HG03060 (cell line): Measurements from ENCODE around the gene PXDN.
"Not testable (repeated sequence)": the region's sequence is repeated elsewhere in the genome, so short reads cannot be mapped to it uniquely, and the experiment has no call there.

Experiments used
- ATAC-seq: cut with Tn5 transposase; IDR thresholded peaks from one replicate; pipeline ENCODE4 v1.9.1; 2021; ENCODE audit warnings: low read depth, moderate number of reproducible peaks; ENCODE audit not compliant: unreplicated experiment

PXDN gene

DNA sequence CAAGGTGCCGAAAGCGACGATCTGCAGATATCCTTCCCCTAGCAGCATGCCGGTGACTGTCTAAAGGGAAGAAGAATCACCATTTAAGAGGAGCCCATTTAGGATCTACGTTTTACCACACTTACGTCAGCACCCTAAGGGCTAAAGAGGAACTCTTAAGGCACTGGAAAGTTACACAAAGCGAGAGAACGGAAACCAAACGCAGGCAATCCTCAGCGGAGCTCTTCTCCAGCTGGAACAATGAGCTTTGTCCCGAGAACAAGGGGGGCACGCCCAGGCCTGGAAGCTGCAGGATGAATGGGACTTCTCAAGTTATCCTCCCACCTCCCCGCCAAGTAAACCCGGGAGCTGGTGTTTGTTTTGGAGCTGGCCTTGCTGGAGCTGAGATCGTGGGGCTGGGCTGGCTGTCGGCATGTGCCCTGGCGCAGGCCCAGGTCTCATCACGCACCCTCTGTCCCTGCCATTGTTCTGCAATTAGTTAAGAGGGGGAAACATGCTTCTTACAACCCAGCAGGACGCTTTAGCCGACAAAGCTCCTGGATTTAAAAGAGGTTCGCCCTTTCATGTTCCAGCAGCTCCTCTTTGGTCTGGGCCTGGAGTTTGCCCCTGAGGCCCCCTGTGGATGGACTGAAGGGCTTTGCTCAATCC is 36.4 kb downstream of the PXDN start:
- ATAC-seq: no peak

DNA sequence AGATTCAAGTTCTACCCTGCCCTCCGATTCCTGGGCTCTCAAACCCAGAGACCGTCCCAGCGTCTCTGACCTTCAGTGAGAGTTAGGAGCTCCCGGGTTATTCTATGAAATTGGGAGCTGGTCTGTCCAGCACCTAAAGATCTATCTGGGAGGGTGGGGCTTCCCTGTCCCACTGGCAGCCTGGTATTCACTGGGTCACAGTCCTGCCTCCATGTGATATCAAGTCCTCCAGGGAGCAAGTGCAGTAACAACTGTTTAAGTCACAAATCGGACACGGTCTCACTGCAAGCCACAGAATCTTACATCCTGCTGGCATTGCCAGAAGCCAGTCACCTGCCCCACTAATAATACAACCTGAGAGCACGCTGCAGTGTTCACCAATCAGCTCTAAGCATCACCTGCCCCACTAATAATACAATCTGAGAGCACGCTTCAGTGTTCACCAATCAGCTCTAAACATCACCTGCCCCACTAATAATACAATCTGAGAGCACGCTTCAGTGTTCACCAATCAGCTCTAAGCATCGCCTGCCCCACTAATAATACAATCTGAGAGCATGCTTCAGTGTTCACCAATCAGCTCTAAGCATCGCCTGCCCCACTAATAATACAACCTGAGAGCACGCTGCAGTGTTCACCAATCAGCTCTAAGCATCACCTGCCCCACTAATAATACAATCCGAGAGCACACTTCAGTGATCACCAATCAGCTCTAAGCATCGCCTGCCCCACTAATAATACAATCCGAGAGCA is 38.0 kb downstream of the PXDN start:
- not testable (repeated sequence) for ATAC-seq

DNA sequence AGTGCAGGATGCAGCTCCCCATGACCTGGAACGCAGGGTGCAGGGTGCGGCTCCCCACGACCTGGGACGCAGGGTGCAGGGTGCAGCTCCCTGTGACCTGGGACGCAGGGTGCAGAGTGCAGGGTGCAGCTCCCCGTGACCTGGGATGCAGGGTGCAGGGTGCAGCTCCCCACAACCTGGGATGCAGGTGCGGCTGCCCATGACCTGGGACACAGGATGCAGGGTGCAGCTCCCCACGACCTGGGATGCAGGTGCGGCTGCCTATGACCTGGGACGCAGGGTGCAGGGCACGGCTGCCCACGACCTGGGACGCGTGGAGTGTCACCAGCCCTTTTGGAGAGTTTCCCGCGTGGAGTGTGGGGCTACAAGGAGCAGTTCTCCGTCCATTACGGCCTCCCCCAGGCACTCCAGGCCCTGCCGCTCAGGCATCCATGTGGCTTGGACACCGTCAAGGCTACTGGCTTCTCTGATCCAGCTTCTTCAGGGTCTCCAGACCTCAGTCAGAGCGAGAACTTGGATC is 38.7 kb downstream of the PXDN start:
- ATAC-seq: no peak

DNA sequence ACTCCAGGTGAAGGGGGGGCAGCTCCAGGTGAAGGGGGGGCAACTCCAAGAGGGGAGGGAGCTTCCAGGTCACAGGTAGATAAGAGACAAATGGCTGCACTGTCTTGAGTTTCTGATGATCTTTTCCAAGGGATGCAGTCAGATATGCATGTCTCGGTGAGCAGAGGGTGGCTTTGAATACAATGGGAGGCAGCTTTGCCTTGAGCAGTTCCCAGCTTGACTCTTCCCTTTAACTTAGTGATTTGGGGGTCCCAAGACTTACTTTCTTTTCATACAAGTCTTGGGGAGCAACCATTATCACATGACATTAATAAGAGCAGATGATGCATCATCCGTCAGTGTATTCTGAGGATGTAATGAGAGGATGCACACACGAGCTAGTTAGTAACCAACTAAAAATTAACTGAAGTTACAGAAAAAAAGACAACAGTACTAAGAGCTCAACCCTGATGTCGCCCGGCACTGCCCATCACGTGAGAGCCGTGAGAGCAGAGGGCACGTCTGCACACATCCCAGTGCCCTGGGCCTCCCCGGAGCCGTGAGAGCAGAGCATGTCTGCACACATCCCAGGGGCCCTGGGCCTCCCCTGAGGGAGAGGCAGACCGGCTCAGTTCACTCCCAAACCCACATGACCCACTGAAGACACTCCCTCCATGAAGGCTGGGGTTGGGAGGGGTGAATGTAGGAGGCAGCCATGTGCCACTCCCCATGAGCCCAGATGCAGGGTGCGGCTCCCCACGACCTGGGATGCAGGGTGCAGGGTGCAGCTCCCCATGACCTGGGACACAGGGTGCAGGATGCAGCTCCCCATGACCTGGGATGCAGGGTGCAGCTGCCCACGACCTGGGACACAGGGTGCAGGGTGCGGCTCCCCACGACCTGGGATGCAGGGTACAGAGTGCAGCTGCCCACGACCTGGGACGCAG is 39.4 kb downstream of the PXDN start:
- no peak for ATAC-seq

DNA sequence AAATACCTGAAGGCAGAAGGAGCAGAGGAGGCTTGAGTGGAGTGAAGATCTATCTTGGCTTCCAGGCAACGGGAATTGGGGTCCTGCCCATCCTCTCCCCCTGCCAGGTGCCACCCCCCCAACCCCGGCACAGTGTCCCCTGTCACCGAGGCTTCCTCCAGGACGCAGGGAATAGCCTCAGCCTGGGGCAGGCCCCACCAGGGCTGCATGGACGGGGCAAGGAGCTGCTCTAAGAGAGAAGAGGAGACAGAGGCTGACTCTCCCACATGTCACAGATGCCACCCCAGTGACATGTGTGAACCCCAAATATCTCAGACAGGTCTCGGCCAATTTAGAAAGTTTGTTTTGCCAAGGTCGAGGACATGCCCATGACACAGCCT is 42.1 kb downstream of the PXDN start:
- no peak for ATAC-seq

DNA sequence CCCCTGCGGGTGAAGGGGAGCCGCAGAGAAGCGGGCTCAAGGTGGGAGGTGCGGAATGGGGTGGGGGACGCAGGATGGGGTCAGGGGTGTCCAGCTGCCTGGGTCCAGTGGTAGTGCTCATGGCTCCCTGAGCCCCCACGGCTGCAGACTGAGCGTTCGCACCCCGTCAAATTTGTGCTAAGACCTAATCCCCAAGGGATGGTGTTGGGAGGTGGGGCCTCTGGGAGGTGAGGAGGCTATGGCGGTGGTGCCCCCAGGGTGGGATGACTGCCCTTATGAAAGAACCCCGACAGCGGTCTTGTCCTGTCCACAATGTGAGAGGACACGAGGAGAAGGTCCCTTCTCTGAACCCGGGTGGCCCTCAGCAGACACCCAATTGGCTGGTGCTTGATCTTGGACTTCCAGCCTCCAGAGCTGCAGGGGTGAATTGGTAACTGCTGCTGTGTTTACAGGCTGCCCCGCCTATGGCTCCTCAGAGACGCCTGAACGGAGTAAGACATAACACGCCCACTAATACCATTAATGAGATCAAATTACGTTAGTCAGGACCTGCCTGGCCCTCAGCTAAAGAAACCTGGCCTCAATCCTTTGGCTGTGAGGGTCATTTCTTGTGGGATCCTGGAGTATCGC is 42.6 kb downstream of the PXDN start:
- no peak for ATAC-seq

DNA sequence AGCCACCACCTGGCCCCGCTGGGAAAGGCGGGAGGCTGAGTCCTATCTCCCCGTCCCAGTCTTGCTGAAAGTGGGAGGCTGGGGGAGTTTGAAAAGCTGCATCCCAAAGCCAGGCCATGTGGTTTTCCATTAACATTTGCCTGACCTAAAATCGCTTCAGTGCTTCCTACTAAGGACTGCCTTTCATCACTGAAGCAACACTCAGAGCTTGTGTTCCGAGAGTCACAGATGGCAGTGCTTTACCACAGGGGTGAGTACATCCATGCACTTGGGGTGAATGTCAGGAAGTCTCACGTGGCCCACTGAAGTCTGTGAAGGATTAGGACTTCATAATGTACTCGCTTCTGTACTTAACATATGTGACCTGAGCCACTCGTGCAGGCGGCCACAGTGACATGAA is 43.3 kb downstream of the PXDN start:
- no peak for ATAC-seq

DNA sequence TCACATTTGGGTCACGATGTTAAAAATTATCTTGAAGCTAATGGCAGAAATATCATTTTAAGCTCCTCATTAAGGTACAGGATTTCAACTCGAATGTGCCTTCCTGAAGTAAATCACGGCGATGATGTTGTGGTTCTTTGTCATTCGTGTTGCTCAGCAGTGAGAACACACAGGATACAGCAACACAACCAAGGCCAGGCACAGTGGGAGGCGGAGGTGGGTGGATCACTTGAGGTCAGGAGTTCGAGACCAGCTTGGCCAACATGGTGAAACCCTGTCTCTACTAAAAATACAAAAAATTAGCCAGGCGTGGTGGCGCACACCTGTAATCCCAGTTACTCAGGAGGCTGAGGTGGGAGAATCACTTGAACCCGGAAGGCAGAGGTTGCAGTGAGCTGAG is 43.9 kb downstream of the PXDN start:
- not testable (repeated sequence) for ATAC-seq

DNA sequence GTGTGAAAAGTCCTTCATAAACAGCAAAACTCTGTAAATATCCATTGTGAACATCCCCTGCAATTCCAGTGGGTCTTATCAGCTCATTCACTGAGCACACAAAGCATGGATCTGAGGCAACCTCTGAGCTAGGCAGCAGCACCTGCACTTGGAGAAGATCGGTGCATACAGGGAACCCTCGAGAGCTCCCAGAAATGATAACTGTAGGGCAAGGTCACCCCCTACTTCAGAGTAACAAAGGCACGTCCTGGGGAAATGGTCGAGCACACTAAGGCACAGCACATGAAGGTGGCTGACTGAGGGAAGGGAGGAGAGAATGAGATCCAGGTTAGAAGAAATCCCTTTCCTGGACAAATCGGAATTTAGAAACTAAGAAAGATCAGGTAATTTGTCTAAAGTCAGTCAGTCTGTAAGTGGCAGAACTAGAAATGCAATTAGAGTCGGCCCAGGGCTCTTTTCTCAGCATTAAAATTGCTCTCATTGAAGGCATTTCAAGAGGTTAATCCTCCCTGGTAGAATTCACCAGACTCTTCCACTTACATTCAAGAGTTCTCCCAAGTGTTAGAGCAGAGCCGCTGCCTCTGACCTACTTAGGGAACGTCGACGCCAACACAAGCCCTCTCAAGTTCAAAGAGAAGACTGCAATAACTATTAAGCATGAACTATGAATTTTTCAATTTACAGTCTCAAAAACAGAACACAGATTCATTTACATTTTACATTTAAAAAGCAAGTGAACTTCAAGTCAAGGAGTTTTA is 45.9 kb downstream of the PXDN start:
- ATAC-seq: no peak

DNA sequence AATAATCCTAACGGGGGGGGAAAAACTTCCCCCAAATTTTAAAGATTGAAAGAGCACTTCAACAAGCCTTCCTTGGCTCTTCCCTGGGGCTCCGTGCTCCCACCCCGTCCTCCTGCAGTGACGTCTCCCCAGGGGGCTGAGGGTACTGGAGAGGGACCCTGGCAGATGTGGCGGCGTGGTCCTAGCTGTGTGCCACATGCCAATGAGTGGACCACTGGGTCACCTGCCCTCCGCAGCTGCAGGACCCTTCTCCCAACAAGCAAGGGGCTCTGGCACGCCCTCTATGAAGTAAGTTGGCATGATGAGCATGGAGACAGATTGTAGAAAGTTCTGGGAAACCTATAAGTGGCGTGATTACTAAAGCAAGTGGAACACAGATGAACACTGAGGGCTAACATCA is 46.7 kb downstream of the PXDN start:
- ATAC-seq: no peak

DNA sequence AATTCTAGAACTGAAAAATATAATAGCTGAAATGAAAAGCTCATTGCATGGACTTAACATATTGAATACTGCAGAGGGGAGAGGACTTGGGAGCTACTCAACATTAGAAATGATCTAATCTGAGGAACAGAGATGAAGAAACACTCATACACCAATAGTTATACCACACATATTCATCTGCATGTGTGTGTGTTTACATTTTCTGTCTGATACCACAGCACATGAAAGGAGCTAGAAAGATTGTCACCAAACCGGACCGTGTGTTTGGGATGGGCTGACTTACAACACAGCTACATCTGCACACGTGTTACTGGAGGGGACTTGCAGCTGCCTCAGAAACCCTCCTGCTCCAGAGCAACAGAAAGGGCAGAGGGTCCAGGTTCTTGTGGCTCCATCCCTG is 47.8 kb downstream of the PXDN start:
- ATAC-seq: no peak

DNA sequence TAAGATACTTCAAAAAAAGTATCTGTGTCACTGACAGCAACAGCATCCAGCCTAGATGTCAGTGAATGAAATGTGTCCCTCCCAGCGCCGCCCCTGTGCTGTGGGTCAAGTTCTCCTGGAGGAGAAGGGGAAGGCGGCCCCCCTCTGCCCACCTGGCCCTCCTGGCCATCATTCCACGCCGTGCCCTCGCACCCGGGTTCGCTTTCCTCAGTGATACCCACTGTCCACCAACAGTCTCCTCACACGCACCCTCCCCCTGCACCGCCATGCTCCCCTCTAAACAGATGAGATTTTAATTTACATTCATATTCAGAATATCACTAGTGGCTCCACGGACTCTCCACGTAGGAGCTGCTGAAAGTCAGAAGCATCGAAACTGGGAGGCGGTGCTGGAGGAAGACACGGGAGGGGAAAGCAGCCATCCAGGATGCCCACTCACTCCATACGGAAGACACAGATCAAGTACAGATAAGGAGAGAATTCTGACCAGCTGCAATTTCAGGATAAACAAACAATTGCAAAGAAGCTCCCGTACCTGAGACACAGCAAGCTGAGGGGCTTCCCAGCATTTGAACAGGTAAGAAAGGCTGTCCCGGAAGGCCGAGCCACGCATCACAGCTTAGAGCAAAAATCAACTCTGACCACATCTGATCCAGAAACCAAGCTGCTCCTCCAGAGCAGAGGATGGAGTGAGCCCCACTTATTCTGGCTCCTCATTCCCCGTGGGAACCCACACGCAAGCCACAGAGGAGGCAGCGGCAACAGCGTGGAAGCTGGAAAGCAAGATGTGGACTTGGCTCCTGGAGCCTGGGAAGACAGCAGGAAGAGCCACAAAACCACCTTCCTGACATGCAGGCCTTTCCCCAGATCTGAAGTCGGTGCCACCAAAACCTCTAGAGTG is 49.7 kb downstream of the PXDN start:
- ATAC-seq: no peak

DNA sequence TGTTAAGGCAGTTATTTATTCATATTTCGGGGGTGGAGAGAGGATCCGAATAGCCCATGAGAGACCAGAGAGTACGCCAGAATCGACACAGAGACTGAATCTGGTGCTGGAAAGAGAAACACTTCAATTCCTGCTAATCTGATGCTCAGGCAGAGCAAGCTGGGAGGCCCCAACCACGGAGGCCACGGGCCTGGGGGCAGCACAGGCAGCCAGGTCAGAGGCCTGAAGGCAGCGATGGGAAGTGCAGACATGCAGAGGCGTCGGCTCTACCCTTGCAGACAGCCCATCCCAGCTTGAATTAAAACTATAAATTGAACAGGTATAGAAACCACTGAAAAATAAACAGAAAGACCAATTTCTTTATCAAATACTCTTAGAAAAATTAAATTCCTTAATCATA is 50.6 kb downstream of the PXDN start:
- no peak for ATAC-seq

DNA sequence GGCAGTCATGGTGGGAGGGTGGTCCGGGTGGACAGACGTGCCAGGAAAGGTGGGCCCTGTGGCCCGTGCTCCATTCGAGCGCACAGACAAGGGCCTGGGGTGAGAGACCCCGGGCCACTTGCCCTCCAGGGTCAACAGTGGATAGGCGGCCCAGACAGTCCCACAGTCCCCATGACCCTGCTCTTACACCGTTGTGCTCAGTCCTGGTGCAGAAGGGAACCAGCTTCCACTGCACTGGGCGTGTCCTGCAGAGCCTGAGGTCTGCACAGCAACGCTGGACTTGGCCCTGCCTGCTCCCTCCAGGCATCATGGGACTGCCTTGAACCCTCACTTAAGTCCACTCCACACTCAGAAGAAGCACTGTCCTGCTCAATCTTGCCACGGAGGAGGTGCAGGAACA is 52.0 kb downstream of the PXDN start:
- no peak for ATAC-seq

DNA sequence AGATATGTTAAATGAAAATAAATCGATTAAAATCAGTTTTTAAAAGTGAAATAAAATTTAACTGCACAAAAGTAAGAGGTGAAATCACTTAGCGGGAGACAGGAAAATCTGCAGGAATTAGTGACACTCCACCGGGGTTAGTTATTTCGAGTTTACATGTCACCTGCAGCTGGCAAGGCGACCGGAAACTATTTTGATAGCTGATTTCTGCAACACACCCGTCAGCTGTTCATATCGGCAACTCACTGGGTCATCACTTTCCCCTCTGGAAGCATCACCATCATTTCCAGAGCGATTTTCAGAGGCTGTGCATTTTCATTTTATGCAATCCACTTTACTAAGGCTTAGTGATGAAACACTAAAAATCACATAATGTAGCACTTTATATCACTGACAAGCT is 52.9 kb downstream of the PXDN start:
- no peak for ATAC-seq

DNA sequence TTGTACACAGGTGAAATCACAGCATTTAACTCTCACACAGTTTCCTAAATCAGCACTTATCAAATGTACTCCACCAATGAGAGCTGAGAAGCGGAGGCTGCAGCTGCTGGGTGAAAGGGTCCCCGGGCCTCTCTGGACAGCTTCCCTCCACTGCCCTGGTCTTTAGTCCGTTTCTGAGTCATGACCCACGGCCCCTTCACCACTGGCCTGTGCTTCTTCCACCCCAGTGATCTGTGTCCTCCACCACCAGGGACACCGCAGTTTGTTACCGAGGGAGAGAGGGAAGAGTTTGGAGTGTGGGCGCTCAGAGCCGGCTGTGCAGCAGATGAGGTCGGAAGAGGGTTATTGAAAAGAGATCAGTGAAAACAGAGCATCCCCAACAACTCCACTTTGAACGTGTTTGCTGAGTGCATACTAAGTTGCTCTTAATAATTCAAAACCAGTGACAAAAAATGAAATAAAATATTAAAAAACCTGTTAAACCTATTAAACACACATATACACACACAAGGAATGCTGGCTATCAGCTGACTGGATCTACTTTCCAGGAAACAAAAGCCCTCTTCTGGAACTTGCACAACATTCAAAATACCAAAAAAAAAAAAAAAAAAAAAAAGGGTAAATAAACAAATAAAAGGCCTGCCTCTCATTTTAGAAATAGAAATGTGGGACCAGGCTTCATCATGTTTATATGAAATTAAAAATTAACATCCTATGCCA is 54.1 kb downstream of the PXDN start:
- ATAC-seq: no peak

DNA sequence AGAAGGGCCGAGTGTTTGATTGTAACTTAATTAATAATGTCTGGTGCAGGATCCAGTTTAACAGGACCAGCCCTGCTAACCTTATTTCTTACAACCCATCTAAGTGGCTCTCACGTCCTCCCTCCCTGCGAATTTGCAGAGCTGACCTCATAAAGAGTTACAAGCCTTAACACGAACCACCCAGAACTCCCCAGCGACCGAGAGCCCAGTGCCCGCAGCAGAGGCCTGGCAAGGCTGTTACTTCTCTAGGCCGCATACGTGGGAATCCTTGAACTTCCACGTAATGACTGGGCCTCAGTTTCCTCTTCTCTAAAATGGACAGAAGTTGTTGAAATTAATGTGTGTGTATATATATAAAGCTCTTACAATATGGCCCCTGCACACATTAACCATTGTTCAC is 55.5 kb downstream of the PXDN start:
- ATAC-seq: no peak

DNA sequence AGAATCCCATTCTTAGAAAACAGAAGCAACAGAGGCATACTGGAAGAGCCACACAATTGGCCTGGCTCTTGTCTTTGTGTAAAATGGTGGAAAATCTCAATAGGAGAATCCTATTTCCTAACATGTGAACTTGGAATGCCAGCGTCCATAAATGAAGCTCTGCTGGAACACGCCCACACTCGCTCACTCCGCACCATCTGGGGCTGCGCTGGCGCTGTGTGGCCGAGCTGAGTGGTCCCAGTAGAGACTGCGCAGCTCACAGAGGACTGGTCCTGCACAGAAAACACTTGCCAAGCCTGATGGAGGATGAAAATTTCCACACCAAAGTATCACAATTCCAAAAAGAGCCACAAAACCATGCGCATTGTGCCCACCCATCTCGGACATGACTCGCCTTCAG is 56.2 kb downstream of the PXDN start:
- ATAC-seq: no peak
